ENCODE measurements around the gene MAP1LC3C. TPM values are rescaled to one million over a fixed set of nuclear protein-coding genes. Genes with fewer than 3 reads are reported as not detected.

Gene MAP1LC3C
- total RNA-seq, 1 donor from 2014 or later: not detected

GRCh38 chr1:242004751-242005495 lies 6.0 kb upstream of the MAP1LC3C start:
- no peak overlapping the region for H3K4me3 Mint-ChIP-seq
- H3K36me3 Mint-ChIP-seq (ENCODE audit: low read depth): no peaks in the 10 kb centered on the region
- DNase-seq (no peak), ATAC-seq (ENCODE audit: low read depth) (no peak)
- H3K27me3 Mint-ChIP-seq: peaks cover 14% of the 10 kb centered on the region
- TF ChIP-seq CTCF (IDR thresholded peaks at IDR 0.05): no peak
- CTCF ChIA-PET: no interaction called here
- no peaks in the 10 kb centered on the region for H3K4me1 Mint-ChIP-seq
- intact Hi-C loops (cut with micrococcal nuclease): no loop called here
- H3K9me3 Mint-ChIP-seq: no peaks in the 10 kb centered on the region
- POLR2A ChIA-PET: interaction anchor here (0.7 kb wide), 1 partner anchor 366 kb away, joined by 10 read pairs; no protein-coding TSS in a partner anchor
- no peak overlapping the region for H3K27ac Mint-ChIP-seq

GRCh38 chr1:242002510-242002909 lies 3.6 kb upstream of the MAP1LC3C start:
- CTCF ChIA-PET: no interaction called here
- ATAC-seq (ENCODE audit: low read depth) (no peak), DNase-seq (no peak)
- Mint-ChIP-seq H3K27me3 (peaks cover 4% of the 10 kb centered on the region), H3K36me3 (ENCODE audit: low read depth) (no peaks in the 10 kb centered on the region), H3K4me3 (no peak overlapping the region), H3K4me1 (peaks cover 5% of the 10 kb centered on the region), H3K9me3 (no peaks in the 10 kb centered on the region), H3K27ac (no peak overlapping the region)
- POLR2A ChIA-PET: no interaction called here
- intact Hi-C loops (cut with micrococcal nuclease): no loop called here
- TF ChIP-seq CTCF (IDR thresholded peaks at IDR 0.05): no peak

- intact Hi-C loops (cut with micrococcal nuclease): no loop called here
- CTCF ChIA-PET: interaction anchor here (1.0 kb wide), 1 partner anchor 15 kb away, joined by 5 read pairs; no protein-coding TSS in a partner anchor
- no peak for ATAC-seq (ENCODE audit: low read depth)
Measured at GRCh38 chr1:242002072-242002471, 3.2 kb upstream of the MAP1LC3C start.

GRCh38 chr1:242000434-242000833 lies 1.5 kb upstream of the MAP1LC3C start:
- DNase-seq: no peak
- Mint-ChIP-seq H3K4me1 (peaks cover 5% of the 10 kb centered on the region), H3K9me3 (no peaks in the 10 kb centered on the region), H3K27me3 (peaks cover 3% of the 10 kb centered on the region), H3K36me3 (ENCODE audit: low read depth) (no peaks in the 10 kb centered on the region), H3K27ac (no peak overlapping the region), H3K4me3 (no peak overlapping the region)
- ATAC-seq (ENCODE audit: low read depth): no peak
- intact Hi-C loops (cut with micrococcal nuclease): no loop called here
- TF ChIP-seq CTCF (IDR thresholded peaks at IDR 0.05): no peak
- ChIA-PET CTCF (interaction anchor here (1.2 to 4.9 kb wide), 2 partner anchors 105 to 389 kb away, joined by 3 to 36 read pairs; no protein-coding TSS in a partner anchor), POLR2A (no interaction called here)

More at GRCh38 chr1:242002072-242002471, 3.2 kb upstream of the MAP1LC3C start:
- no peak overlapping the region for H3K4me3 Mint-ChIP-seq
- H3K4me1 Mint-ChIP-seq: peaks cover 5% of the 10 kb centered on the region
- H3K9me3 Mint-ChIP-seq: no peaks in the 10 kb centered on the region
- H3K36me3 Mint-ChIP-seq (ENCODE audit: low read depth): no peaks in the 10 kb centered on the region
- no peak for DNase-seq
- no peak for TF ChIP-seq CTCF (IDR thresholded peaks at IDR 0.05)
- no peak overlapping the region for H3K27ac Mint-ChIP-seq
- POLR2A ChIA-PET: no interaction called here
- peaks cover 1% of the 10 kb centered on the region for H3K27me3 Mint-ChIP-seq

GRCh38 chr1:241998412-241998921 lies 431 bp downstream of the MAP1LC3C start:
- CTCF ChIA-PET: interaction anchor here (0.6 to 4.9 kb wide), 19 partner anchors 8 to 473 kb away, joined by 3 to 50 read pairs (median 4); no protein-coding TSS in a partner anchor
- peak overlapping the region; percentile 80 for H3K4me3 Mint-ChIP-seq
- peak; percentile 52 for DNase-seq
- no peaks in the 10 kb centered on the region for H3K9me3 Mint-ChIP-seq
- TF ChIP-seq CTCF (IDR thresholded peaks at IDR 0.05): no peak
- intact Hi-C loops (cut with micrococcal nuclease): loop anchor here (1.0 kb wide), 4 partner anchors 102 to 467 kb away; no protein-coding TSS in a partner anchor
- POLR2A ChIA-PET: interaction anchor here (0.7 kb wide), 1 partner anchor 211 kb away, joined by 4 read pairs; no protein-coding TSS in a partner anchor
- H3K4me1 Mint-ChIP-seq: peaks cover 5% of the 10 kb centered on the region
- H3K27me3 Mint-ChIP-seq: peaks cover 5% of the 10 kb centered on the region
- H3K27ac Mint-ChIP-seq: no peak overlapping the region
- H3K36me3 Mint-ChIP-seq (ENCODE audit: low read depth): no peaks in the 10 kb centered on the region
- ATAC-seq (ENCODE audit: low read depth): peak; percentile 88

All from activated B cell treated with CpG ODN at 0.5 μM for 24 hours (primary cell).